VCaP (cell line): Measurements from ENCODE around the gene KRTAP10-3.

Source experiments
- H3K27ac ChIP-seq: fragments of 450-650 bp; 2 replicates; pipeline ENCODE4 v1.5.1; 2017
- TF ChIP-seq, protein P1 (sequence below): fragments of 450-650 bp; conservative IDR thresholded peaks from 2 replicates; pipeline ENCODE4 v1.5.1; 2017; ENCODE audit warnings: mild to moderate bottlenecking, moderate library complexity

Gene KRTAP10-3

DNA sequence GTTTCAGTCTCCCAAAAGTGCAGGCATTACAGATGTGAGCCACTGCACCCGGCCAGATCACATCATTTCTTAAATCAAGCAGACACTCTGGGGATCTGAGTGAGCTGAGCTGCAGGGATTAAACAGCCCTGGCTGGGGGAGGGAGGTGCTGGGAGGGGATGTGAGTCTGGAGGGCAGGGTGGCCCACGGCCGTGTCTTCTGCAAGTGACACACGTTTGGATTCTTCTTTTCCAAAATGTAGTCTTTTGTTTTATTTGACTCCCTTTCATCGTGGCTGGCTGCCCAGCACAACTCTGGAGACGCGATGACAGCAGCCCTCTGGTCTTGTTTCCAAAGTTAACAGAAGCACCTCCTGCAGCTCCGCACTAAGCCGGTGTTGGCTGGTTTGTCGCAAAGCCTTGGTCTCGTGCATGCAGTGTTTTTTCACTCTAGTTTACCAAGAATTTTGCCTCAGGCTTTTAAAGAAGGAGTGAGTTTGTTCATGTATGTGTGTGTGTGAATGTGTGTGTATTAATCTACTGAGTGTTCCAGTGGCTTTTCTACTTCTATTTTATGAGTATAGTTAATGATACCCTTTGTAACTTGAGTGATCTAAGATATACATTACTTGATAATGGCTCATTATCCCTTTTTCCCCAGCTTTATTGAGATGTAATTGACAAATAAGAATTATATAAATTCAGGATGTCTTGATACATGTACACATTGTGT, 24.6 kb upstream of the KRTAP10-3 start:
- TF ChIP-seq, protein P1, sequence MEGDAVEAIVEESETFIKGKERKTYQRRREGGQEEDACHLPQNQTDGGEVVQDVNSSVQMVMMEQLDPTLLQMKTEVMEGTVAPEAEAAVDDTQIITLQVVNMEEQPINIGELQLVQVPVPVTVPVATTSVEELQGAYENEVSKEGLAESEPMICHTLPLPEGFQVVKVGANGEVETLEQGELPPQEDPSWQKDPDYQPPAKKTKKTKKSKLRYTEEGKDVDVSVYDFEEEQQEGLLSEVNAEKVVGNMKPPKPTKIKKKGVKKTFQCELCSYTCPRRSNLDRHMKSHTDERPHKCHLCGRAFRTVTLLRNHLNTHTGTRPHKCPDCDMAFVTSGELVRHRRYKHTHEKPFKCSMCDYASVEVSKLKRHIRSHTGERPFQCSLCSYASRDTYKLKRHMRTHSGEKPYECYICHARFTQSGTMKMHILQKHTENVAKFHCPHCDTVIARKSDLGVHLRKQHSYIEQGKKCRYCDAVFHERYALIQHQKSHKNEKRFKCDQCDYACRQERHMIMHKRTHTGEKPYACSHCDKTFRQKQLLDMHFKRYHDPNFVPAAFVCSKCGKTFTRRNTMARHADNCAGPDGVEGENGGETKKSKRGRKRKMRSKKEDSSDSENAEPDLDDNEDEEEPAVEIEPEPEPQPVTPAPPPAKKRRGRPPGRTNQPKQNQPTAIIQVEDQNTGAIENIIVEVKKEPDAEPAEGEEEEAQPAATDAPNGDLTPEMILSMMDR = no peak

GRCh38 chr21:44582055-44582454, 23.5 kb upstream of the KRTAP10-3 start:
- TF ChIP-seq, protein P1 = no peak
- no peak overlapping the region for H3K27ac ChIP-seq

More for the DNA sequence above, 24.6 kb upstream of the KRTAP10-3 start:
- peak overlapping the region; percentile 49; the same call in 1 of the 2 replicates for H3K27ac ChIP-seq

- H3K27ac ChIP-seq = no peak overlapping the region
- TF ChIP-seq, protein P1 = no peak
These were observed 22.6 kb upstream of the KRTAP10-3 start for GRCh38 chr21:44581158-44581557.

- TF ChIP-seq, protein P1 = peak; percentile 56
- H3K27ac ChIP-seq = peak within 1 kb of the TSS; percentile 57
These were observed 21.7 kb upstream of the KRTAP10-3 start, which contains the start of gene KRTAP10-5 for GRCh38 chr21:44580231-44580821. TSS of gene KRTAP10-5 (minus strand) at chr21:44580604. CDS start at chr21:44580578, 26 bp downstream.

- TF ChIP-seq, protein P1 = no peak
- no peak overlapping the region for H3K27ac ChIP-seq
These were observed 21.2 kb upstream of the KRTAP10-3 start for GRCh38 chr21:44579833-44580144.

DNA sequence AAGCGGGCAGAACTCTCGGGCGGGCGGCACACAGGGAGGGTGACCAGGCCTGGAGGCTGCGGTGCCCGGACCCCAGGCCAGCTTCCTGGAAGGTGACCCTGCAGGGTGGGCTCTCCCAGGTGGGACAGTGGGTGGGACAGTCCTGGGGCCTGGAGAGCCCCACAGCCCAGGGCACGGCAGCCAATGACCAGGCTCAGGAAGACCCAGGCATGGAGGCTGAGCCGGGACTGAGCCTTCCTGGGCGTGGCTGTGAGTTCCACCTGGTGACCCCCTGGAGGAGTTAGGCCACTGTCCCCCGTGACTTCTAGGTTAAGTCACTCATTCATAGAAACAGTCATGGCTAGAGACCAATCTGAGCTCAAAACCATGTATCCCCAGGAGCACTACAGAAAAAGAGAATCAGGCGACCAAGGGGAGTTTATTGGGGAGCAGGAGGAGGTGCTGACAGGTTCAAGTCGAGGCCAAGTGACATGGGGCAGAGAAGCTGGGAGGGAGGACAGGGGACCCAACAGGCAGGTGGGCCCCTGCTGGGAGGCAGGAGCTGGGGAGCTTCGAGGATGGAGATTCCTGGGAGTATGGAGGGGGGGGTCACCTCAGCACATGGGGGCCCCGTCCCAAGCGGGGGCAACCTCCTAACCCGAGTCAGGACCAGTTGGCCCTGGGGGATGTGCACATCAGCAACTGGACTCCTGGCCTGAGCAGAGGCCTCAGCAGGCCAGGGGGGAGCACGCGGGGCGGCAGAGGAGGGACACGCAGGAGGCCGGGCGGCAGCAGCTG, 20.6 kb upstream of the KRTAP10-3 start:
- H3K27ac ChIP-seq = no peak overlapping the region
- TF ChIP-seq, protein P1 = no peak

DNA sequence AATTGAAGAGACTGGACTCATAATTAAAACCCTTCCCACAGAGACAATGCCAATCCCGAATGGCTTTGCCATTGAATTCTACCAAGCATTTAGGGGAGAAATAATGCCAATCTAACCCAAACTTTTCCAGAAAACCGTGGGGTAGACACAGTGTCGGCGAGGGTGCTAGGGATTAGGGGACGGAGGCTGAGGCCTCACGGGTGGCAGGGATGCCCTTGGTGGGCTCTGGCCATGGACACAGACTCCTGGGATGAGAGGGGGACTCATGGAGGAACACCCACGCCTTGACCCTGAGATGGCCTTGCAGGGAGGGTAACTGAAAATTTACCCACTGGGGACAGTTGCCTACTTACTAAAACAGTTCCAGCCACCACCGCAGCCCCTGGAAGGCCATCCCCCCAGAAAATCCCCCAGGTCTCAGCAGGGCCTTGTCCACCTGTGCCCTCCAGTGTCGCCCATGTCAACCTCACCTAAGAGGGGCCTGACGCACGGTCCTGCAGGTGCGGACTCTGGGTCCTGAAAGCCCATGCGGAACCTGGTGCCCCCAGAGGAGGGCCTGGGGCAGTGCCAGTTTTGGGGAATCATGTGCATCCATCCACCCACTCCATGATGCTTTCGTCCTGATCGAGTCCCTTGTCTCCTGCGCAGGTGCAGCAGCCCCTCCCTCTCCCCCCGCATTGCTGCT, 19.9 kb upstream of the KRTAP10-3 start:
- H3K27ac ChIP-seq = no peak overlapping the region

More for the DNA sequence above, 19.9 kb upstream of the KRTAP10-3 start:
- TF ChIP-seq, protein P1 = no peak
